Measurements from ENCODE around the gene CDH13. TPM values are rescaled to one million over a fixed set of nuclear protein-coding genes. Genes with fewer than 3 reads are reported as not detected.

The CDH13 gene
- total and polyA plus RNA-seq, 2 donors (not counting 3 experiments of a cell fraction or from before 2014, with no cell fraction given): 96.6 to 124 TPM

GRCh38 chr16:83776944-83777343 lies 1150.2 kb downstream of the CDH13 start:
- no peak overlapping the region for H2AFZ ChIP-seq (ENCODE audit: low read depth, low read length)
- no peaks in the 10 kb centered on the region for H3K36me3 ChIP-seq (ENCODE audit: control insufficient read depth in 2 of 2, extremely low read depth in 1 of 2, insufficient read depth in 2 of 2, low read length in 2 of 2)
- no peaks in the 10 kb centered on the region for H4K20me1 ChIP-seq (replicated peaks; ENCODE audit: control insufficient read depth, extremely low read depth, insufficient read depth, low read length)
- dilution Hi-C loops (cut with MboI; ENCODE audit: extremely low pct_ligation_motif_present, low sequenced_read_pairs) (no loop called here), intact Hi-C loops (cut with micrococcal nuclease) (no loop called here)
- no TSS peak for BruUV-seq (replicated peaks)
- H3K27ac ChIP-seq (ENCODE audit: insufficient read depth, low read depth, low read length): no peak overlapping the region
- CTCF ChIA-PET: no interaction called here
- no peak for TF ChIP-seq MAX (IDR thresholded peaks at IDR 0.05; ENCODE audit: insufficient read depth, insufficient read length)
- TF ChIP-seq CTCF (IDR thresholded peaks at IDR 0.05; ENCODE audit: extremely low read depth in 1 of 2, insufficient read depth in 1 of 2, low read depth in 1 of 2, low read length in 2 of 2): no peak
- no peak for TF ChIP-seq GATA2 (IDR thresholded peaks at IDR 0.05; ENCODE audit: insufficient read depth, insufficient read length, low read depth, low read length)
- TF ChIP-seq MYC (IDR thresholded peaks at IDR 0.05; ENCODE audit: low read depth, low read length): no peak
- TF ChIP-seq FOS (IDR thresholded peaks at IDR 0.05; ENCODE audit: borderline replicate concordance, insufficient read depth, low read length): no peak
- no peak for TF ChIP-seq EZH2 (IDR thresholded peaks at IDR 0.05; ENCODE audit: borderline replicate concordance, low read depth, low read length, severe bottlenecking)
- no peak for TF ChIP-seq JUN (IDR thresholded peaks at IDR 0.05; ENCODE audit: borderline replicate concordance, insufficient read depth, insufficient read length, low read depth)
- no peak for TF ChIP-seq POLR2AphosphoS5 (IDR thresholded peaks at IDR 0.05; ENCODE audit: insufficient read depth, low read depth, low read length)
- TF ChIP-seq POLR2A (IDR thresholded peaks at IDR 0.05; ENCODE audit: low read depth, low read length): no peak
- FAIRE-seq (no peak), DNase-seq (ENCODE audit: low read depth, low spot score) (no peak)
- POLR2A ChIA-PET: no interaction called here
- H3K9me1 ChIP-seq (replicated peaks; ENCODE audit: control insufficient read depth, extremely low read depth, insufficient read depth, low read length): no peaks in the 10 kb centered on the region
- H3K4me3 ChIP-seq (replicated peaks in 1 of 3; ENCODE audit: insufficient read depth in 1 of 3, low read depth in 1 of 3, low read length in 3 of 3): no peak overlapping the region
- no peaks in the 10 kb centered on the region for H3K27me3 ChIP-seq (ENCODE audit: control insufficient read depth in 2 of 2, insufficient read depth in 2 of 2, low read length in 2 of 2)
- H3K9ac ChIP-seq (replicated peaks; ENCODE audit: extremely low read depth, insufficient read depth, low read length): no peak overlapping the region
- peaks cover 14% of the 10 kb centered on the region for H3K4me1 ChIP-seq (ENCODE audit: control insufficient read depth, extremely low read depth, insufficient read depth, low read length)
- H3K9me3 ChIP-seq (replicated peaks; ENCODE audit: control insufficient read depth, insufficient read depth, low read length): no peaks in the 10 kb centered on the region
- no peak overlapping the region for H3K4me2 ChIP-seq (ENCODE audit: insufficient read depth, low read length)
- H3K79me2 ChIP-seq (ENCODE audit: control insufficient read depth, insufficient read depth, low read length): no peaks in the 10 kb centered on the region

All from endothelial cell of umbilical vein (primary cell).